Brain pericyte (primary cell): ENCODE results near the gene PIM1.

Experiments used
- DNase-seq: peaks from one replicate; pipeline ENCODE4 v3.0.0-alpha.2; 2012; ENCODE audit warnings: low read depth, low spot score

Gene PIM1

GRCh38 chr6:37222125-37222967 is 52.4 kb downstream of the PIM1 start:
- peak; percentile 92 for DNase-seq

- no peak for DNase-seq
Measured at GRCh38 chr6:37222992-37223391, 53.0 kb downstream of the PIM1 start.
